HG03520 (cell line): ENCODE data around the gene RP9.
A peak's percentile ranks its signal among the peaks of the same experiment; 100 is the strongest.

ENCODE experiments used
- ATAC-seq: cut with Tn5 transposase; IDR thresholded peaks from one replicate; pipeline ENCODE4 v1.9.1; 2021; ENCODE audit warnings: mild to moderate bottlenecking, moderate library complexity; ENCODE audit not compliant: unreplicated experiment

Gene RP9, protein sequence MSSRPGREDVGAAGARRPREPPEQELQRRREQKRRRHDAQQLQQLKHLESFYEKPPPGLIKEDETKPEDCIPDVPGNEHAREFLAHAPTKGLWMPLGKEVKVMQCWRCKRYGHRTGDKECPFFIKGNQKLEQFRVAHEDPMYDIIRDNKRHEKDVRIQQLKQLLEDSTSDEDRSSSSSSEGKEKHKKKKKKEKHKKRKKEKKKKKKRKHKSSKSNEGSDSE

DNA sequence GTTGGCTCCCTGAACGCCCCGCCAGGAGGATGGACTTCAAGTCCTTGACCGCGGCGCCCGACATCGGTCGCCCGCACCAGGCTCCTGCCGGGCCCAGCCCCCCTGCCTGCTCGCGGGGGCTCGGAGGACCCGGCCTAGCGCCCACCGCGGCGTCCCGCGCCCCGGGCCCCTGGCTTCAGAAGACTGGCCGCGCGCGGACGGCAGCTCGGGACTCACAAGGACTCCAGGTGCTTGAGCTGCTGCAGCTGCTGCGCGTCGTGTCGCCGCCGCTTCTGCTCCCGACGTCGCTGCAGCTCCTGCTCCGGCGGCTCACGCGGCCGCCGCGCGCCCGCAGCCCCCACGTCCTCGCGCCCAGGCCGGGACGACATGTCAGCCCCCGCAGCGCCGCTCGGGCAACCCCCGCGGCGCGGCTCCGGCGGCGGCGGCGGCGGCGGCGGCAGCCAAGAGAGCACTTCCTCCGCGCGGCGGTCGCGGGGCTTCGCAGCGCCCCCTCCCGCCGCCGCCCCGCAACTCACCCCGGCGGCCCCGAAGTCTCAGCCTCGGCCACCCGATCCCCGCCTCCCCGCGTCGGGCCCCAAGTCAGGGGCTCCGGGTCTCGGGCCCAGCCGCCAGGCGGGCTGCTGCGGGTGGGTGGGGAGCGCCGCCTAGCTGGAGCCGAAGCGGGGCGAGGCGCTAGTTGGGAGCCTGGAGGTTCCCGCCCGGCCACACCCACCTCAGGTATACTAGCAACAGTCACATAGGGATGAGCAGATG lies at the start of gene RP9:
TSS of gene RP9 (minus strand) at position 400 of the 753 bp plus-strand sequence. CDS start at position 368, 32 bp downstream.
- ATAC-seq, result peak; percentile 85

DNA sequence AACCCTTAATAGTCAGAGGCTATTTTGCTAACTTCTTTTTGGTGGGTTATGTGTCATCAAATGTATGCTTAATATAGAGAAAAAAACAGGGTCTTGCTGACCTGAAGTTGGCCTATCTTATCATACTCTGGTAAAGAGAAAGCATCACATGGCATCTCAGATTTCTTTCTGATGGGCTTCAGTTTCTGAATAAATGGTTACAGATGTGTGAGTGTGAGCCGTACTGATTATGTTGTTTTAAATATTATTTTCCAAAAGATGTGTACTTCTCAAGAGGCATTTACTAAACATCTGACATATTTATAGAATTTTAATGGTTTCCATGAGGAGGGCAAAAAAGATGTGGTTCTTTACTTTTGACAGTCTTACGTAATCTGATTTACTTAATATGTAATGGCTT lies 48.6 kb upstream of the RP9 start:
- no peak for ATAC-seq

DNA sequence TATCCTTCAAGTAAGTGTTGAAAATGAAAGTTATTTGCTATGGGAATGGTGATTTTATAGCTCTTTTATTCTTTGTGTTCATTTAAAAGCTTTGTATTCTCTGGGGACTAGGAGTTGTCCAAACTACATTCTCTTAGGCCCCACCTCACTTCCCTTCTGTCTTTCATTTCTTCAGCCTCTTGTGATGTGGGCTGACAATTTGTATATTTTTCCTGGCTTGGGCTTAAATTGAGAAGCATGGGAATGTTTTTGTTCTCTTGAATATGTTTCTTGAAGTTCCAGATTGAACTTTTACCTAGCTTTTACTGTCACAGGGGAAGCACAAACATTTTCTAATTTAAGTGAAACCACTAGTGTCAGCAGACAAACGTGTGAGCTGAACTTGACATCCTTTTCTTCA lies 48.1 kb upstream of the RP9 start:
- ATAC-seq, result no peak

DNA sequence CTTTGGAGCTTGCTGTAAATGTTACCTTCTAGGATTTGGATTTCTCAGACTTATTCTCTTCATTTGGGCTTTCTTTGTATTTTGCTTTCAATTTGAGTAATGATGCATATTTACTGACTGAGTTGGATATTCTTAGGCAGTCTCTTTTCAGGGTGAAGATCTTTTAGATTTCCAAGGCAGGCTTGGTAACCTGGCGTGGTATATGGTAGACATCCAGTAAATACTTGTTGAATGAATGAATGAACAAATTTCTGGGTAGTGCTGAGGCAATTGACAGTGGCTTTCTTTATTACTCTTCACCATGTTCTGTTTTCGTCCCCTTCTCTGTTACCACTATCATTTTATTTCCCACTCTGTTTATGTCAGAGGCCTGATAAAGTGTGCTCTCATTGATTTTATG lies 47.2 kb upstream of the RP9 start:
- ATAC-seq, result no peak

DNA sequence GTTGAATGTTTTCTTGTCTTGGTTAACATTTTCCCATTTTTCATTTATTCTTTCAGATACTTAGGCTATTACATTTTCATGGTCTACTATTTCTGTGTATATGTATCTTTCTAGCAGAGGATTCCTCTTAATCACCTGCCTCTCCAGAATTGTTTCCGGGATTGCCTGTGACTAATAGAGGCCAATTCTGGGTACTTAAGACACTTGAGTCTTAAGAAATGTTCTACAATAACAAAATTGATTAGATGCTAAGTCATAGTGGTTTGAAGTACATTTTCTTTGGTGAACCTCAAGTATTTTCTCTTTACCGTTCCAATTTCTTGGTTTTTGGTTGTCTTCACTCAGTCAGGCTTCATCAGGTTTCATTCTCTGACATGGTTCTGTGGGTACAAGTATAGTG lies 46.6 kb upstream of the RP9 start:
- no peak for ATAC-seq

DNA sequence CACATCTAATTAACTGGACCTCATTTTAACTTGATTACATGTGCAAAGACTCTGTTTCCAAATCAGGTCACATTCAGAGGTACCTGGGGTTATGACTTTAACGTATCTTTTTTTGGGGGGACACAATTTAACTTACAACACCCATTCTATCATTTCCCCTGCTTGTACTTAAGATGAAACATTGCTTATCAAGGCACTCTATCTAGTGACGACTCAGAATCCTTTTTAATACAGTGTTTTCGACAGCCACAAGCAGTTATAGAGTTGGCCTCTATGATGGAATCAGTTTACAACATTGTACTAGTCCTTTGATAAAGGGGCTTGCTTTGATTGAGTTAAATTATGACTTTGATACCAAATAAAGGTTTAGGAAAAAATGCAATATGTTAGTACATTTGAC lies 42.9 kb upstream of the RP9 start:
- no peak for ATAC-seq

DNA sequence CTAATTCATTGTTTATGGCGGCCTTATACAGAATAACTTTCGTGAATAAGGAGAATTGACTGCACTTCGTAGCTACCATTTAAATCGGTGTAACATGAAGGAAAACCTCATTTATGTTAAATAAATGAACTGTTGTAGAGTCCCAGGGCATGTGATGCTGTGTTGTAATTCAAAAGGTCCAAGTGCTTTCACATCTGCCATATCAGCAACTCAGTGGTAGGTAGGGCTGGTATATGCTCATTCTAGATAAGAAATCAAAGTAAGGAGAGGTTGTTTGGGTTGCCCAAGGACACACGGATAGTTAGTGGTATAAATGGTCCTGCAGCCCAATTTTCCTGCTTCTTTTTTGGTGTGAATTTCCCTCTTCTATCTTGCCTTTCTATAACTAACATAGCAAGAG lies 36.0 kb upstream of the RP9 start:
- ATAC-seq, result no peak

DNA sequence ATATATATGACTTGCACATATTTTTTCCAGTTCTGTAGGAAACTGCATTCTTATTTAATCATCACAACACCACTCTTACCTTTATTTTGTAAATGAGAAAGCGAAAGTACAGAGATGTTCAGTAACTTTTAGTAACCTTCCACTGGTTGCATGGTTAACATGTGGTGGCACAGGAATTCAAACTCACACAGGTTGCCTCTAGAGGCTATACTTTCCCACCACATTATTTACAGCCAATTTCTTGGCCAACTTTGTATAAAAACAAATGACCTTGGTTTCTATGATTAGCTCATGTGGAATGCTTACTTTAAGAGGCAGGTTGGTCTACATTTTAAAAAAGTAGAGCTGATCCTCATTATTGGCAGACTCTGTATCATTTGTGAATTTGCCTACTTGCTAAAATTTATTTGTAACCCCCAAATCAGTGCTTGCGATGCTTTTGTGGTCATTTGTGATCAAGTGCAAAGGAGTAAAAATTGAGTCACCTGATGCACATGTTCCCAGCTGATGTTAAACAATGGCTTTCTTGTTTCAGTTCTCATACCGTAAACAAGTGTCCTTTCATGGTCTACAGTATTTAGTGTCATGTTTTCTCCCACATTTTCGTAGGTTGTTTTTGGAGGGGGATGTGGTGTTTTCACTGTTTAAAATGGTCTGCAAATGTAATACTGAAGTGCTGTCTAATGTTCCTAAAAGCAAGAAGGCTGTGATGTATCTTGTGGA lies 35.0 kb upstream of the RP9 start:
- no peak for ATAC-seq

DNA sequence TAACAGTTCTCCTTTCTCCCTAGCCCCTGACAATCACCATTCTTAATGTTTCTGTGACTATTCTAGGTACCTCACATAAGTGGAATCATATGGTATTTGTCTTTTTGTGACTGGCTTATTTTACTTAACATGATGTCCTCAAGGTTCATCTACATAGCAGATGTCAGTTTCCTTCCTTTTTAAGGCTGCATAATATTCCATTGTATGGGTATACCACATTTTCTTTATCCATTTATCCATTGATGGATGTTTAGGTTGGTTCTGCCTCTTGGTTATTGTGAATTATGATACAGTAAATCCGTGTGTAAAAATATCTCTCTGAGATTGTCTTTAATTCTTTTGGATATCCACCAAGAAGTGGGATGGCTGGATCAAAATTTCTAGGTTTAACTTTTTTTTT lies 33.4 kb upstream of the RP9 start:
- no peak for ATAC-seq

DNA sequence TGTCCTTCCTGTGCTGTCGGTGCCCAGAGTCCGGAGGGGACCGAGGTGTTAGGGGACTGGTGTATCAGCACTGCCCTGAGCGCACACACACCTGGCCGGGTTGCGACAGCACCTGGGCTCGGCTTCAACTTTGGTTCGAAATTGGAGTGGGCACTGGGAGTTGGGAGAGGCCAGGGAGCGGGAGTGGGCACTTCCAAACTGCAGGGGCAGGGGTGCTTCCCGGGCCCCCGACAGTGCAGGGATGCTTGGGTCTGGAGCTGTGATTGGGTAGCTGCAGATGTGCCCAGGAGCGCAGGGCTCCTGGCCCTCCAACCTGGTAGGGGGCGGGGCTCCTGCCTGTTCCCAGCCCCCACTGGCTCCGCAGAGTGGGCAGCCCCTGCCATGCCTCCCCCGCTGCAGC lies 27.9 kb upstream of the RP9 start:
- ATAC-seq, result no peak

DNA sequence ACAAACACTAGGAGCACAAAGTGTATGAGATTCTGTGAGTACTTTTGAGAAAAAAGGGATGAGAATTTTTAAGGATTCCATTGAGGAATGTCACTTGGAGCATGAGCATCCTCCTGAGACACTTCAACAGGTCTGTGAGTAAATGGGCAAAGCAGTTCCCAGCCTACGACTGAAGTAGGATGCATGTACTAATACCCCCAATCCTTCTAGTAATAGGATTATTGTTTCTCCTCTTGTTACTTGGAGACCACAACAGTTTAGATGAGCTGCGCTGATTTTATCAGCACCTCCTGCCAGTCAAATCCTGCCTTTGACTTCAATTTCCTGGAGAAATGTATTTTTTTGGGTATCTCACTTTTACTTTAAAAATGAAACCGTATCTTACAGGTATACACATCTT lies 21.0 kb upstream of the RP9 start:
- no peak for ATAC-seq

DNA sequence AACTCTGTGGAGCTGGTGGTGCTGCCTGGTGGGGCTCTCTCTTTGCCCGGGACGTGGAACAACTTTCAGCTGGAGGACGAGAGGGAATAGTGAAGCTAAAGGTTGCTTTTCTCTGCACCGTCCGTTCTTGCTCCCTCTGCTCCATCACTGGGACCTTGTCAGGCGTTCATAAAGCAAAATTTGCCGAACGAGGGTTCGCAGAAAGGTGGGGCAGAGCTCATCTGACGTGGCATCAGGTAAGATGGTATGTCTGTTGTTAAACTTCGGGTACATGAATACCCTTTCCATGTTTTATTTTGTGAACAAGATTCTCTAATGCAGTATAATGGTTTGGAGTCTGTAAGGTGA lies 20.6 kb upstream of the RP9 start:
- no peak for ATAC-seq

DNA sequence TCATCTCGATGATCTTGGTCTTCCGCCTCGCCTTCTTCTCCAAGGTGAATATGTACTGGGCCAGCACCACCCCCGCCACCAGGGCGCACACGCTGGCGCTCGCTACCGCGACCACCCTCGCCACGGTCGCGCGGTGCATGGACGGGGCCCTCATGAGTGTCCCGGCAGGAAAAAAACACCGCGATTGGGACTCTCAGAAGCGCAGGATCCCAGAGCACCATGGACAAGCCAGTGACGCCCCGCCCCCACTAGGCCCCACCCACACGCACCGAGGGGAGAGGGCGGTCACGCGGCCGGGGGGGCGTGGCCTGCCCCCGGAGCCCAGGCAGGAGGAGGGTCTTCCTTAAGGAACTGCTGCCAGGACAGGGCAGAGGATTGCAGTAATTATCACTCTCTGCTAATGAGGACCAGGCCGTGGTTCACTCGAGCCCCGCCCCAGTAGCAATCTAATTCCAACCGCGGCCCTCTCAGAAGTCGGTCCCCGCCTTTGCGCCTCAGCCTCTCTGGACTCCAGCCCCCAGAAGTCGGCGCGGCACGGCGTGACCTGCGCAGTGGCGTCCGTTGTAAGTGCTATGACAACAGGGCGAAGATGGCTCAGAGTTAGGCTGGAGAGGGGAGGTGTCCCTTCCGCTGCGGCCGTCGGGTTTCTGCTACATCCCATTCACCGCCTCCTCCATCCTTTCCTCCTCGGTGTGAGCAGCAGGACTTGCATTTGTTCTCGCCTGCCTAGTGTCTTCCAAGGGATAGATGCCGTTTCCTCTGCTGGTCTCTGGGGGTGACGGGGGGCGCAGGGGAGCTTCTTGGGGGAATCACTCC lies 20.0 kb upstream of the RP9 start, which contains the start of gene BBS9:
TSS of gene BBS9 (plus strand) at position 575 of the 816 bp plus-strand sequence. CDS start 16,689 bp downstream, outside the sequence.
- peak; percentile 100 for ATAC-seq

DNA sequence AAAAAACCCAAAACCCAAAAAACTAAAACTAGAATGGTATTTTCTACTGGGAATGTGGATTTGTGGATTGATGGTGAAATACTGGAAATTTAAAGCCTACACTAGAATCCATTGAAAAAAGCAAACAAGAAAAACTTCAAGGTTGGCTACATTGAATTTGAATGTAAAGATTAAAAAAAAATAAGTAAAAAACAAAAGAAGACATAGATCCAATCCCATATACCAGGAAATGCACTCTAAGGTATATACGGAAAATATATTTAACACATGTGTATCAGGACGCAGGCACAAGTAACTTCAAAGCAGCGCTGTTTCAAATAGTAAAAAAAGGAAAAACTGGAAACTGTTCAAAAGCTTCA lies 19.4 kb upstream of the RP9 start:
- ATAC-seq, result no peak

DNA sequence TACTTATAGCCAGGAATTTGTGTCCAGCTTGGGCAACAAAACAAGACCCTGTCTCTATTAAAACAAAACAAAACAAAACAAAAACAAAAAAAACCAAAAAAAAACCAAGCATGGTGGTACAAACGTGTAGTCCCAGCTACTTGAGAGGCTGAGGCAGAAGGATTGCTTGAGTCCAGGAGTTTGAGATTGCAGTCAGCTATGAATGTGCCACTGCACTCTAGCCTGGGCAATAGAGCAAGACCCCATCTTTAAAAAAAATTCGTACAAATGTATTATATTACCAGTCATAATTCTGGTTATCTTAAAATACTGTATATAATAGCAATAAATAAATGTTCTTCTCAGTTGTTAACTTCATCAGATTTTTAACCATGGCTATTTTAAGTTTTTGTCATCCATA lies 17.9 kb upstream of the RP9 start:
- ATAC-seq, result no peak

DNA sequence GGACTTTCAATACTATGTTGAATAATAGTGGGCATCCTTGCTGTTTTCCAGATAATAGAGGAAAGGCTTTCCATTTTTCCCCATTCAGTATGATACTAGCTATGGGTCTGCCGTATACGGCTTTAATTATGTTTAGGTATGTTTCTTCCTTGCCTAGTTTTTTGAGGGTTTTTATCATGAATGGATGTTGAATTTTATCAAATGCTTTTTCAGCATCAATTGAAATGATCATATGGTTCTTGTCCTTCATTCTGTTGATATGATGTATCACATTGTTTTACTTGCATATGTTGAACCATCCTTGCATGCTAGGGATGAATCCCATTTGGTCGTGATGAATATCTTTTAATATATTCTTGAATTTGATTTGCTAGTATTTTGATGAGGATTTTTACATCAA lies 9.2 kb upstream of the RP9 start:
- ATAC-seq, result no peak

DNA sequence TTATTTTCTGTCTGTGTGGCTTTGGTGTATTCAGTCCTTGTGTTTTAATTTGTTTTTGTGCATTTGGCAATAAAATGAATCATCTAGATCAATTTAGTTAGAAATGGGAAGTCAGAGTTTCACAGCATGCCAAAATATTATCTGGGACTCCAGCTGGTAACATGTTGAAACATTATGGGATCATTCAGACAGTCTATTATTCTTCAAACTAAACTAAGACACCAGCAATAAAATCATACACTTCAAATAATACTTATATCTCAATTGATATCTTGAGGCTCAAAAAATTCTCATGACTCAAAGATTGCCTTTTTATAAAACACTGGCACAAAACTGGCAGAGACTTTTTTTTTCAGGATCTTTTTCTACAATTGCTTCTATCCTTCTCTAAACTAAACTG lies 5.8 kb upstream of the RP9 start:
- ATAC-seq, result no peak

DNA sequence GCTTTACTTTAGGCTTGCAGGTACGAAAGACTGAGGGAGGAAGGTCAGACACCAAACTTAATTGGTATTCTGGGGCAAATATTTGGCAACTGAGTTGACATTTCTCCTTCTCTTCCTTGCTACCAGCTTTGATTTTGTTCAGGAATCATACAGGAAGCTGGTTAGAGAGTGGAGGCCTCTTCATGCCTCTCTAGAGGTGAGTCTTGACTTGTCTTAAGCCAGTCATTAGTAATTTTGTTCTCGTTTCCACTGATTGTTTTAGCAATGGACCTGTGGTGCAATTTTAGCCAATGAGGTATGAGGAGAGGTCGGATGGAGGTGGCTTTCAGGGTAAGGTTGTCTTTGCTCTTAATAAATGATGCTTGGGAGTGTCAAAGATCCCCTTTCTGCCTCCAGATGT lies 2.4 kb upstream of the RP9 start:
- no peak for ATAC-seq

DNA sequence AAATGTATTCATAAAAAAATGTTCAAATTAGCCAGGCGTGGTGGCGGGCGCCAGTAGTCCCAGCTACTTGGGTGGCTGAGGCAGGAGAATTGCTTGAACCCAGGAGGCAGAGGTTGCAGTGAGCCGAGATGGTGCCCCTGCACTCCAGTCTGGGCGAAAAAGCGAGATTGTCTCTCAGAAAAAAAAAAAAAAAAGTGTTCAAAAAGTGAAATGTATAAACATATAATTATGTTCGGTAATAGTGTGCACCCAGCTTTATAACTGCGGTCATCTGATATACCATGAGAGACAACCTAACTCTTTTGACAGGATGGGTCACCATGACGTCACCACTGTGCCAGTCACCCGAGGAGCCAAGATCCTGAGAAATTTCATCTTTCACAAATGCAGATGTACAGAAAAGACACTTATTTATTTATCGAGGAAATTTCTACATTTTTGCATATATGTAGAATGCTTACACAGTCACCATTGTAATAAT lies 594 bp upstream of the RP9 start:
- no peak for ATAC-seq

DNA sequence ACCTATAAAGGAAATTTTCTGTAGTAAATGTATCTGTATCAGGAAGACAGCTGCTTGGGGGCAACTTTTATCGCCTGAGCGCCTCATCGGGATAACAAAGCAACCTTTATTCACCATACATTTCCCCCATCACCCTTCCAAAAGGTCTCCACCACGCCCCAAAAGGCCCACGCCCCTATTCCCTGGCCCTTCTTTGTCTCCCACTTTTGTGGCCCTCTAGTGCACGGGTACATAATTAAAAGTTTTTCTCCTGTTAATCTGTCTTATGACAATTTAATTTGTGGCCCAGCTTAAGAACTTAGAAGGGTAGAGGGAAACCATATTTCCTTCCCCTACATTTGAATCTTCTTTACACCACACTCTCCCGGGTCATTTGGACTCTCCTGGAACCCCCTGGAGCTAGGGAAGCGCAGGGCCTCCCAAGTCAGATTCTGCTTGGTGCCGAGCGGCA lies 625 bp downstream of the RP9 start:
- ATAC-seq, result peak; percentile 8
